Measurements from ENCODE around the gene CPSF7.

- TF ChIP-seq CTCF (IDR thresholded peaks at IDR 0.05): no peak
- no peak for TF ChIP-seq EP300 (IDR thresholded peaks at IDR 0.05)
Observed at GRCh38 chr11:61404641-61405040, 25.1 kb downstream of the CPSF7 start.
